ENCODE measurements around the gene EIF3I. TPM values are rescaled to one million over a fixed set of nuclear protein-coding genes. Genes with fewer than 3 reads are reported as not detected.

The EIF3I gene
- total RNA-seq, 1 donor from 2014 or later, result 184 TPM

- TF ChIP-seq EZH2 (IDR thresholded peaks at IDR 0.05; ENCODE audit: insufficient read depth, low read length) (no peak), CTCF (IDR thresholded peaks at IDR 0.05; ENCODE audit: insufficient read depth, low read depth, low read length) (no peak)
- no peak for FAIRE-seq
- Histone ChIP-seq H2AFZ (ENCODE audit: low read depth, low read length) (no peak overlapping the region), H3K27me3 (ENCODE audit: insufficient read depth, low read length) (no peaks in the 10 kb centered on the region), H3K9me3 (ENCODE audit: insufficient read depth, low read depth, low read length) (no peaks in the 10 kb centered on the region), H3K36me3 (ENCODE audit: insufficient read depth, low read length) (peaks cover 44% of the 10 kb centered on the region), H3K9ac (ENCODE audit: low read length) (no peak overlapping the region), H3K4me3 (ENCODE audit: insufficient read depth, low read depth, low read length) (no peak overlapping the region), H3K27ac (ENCODE audit: low read depth, low read length) (no peak overlapping the region), H4K20me1 (ENCODE audit: insufficient read depth, low read length) (peaks cover 13% of the 10 kb centered on the region), H3K79me2 (ENCODE audit: insufficient read depth, low read length) (peaks cover 15% of the 10 kb centered on the region), H3K4me1 (ENCODE audit: insufficient read depth, low read length) (no peaks in the 10 kb centered on the region), H3K4me2 (ENCODE audit: low read length) (no peak overlapping the region)
- Mint-ChIP-seq H3K27me3 (ENCODE audit: low read depth, unreplicated experiment) (no peaks in the 10 kb centered on the region), H3K27ac (ENCODE audit: unreplicated experiment) (peak overlapping the region; percentile 42), H3K4me3 (ENCODE audit: unreplicated experiment) (no peak overlapping the region), H3K9me3 (ENCODE audit: unreplicated experiment) (no peaks in the 10 kb centered on the region), H3K36me3 (ENCODE audit: low read depth, unreplicated experiment) (peaks cover 30% of the 10 kb centered on the region), H3K4me1 (ENCODE audit: low read depth, unreplicated experiment) (peaks cover 4% of the 10 kb centered on the region)
- DNase-seq (ENCODE audit: low read depth), result no peak
These were observed 6.6 kb downstream of the EIF3I start for GRCh38 chr1:32228771-32229170.

GRCh38 chr1:32231843-32232432 is 9.7 kb downstream of the EIF3I start:
- Histone ChIP-seq H3K79me2 (ENCODE audit: insufficient read depth, low read length) (no peaks in the 10 kb centered on the region), H3K4me1 (ENCODE audit: insufficient read depth, low read length) (peaks cover 12% of the 10 kb centered on the region), H3K4me2 (ENCODE audit: low read length) (no peak overlapping the region), H3K9me3 (ENCODE audit: insufficient read depth, low read depth, low read length) (no peaks in the 10 kb centered on the region), H3K27me3 (ENCODE audit: insufficient read depth, low read length) (no peaks in the 10 kb centered on the region), H3K36me3 (ENCODE audit: insufficient read depth, low read length) (peaks cover 27% of the 10 kb centered on the region), H2AFZ (ENCODE audit: low read depth, low read length) (no peak overlapping the region), H3K9ac (ENCODE audit: low read length) (no peak overlapping the region), H4K20me1 (ENCODE audit: insufficient read depth, low read length) (peaks cover 7% of the 10 kb centered on the region), H3K27ac (ENCODE audit: low read depth, low read length) (no peak overlapping the region), H3K4me3 (ENCODE audit: insufficient read depth, low read depth, low read length) (no peak overlapping the region)
- FAIRE-seq, result no peak
- H3K4me3 Mint-ChIP-seq (ENCODE audit: unreplicated experiment), result no peak overlapping the region
- peaks cover 7% of the 10 kb centered on the region for H3K4me1 Mint-ChIP-seq (ENCODE audit: low read depth, unreplicated experiment)
- no peak overlapping the region for H3K27ac Mint-ChIP-seq (ENCODE audit: unreplicated experiment)
- no peak for TF ChIP-seq CTCF (IDR thresholded peaks at IDR 0.05; ENCODE audit: insufficient read depth, low read depth, low read length)
- TF ChIP-seq EZH2 (IDR thresholded peaks at IDR 0.05; ENCODE audit: insufficient read depth, low read length), result no peak
- no peak for DNase-seq (ENCODE audit: low read depth)
- no peaks in the 10 kb centered on the region for H3K27me3 Mint-ChIP-seq (ENCODE audit: low read depth, unreplicated experiment)
- peaks cover 22% of the 10 kb centered on the region for H3K36me3 Mint-ChIP-seq (ENCODE audit: low read depth, unreplicated experiment)
- no peaks in the 10 kb centered on the region for H3K9me3 Mint-ChIP-seq (ENCODE audit: unreplicated experiment)

- H3K27me3 Mint-ChIP-seq (ENCODE audit: low read depth, unreplicated experiment), result no peaks in the 10 kb centered on the region
These were observed 10.5 kb downstream of the EIF3I start for GRCh38 chr1:32232558-32233304.

More at GRCh38 chr1:32232558-32233304, 10.5 kb downstream of the EIF3I start:
- Mint-ChIP-seq H3K9me3 (ENCODE audit: unreplicated experiment) (no peaks in the 10 kb centered on the region), H3K4me3 (ENCODE audit: unreplicated experiment) (no peak overlapping the region), H3K4me1 (ENCODE audit: low read depth, unreplicated experiment) (peaks cover 7% of the 10 kb centered on the region), H3K36me3 (ENCODE audit: low read depth, unreplicated experiment) (peaks cover 21% of the 10 kb centered on the region), H3K27ac (ENCODE audit: unreplicated experiment) (peak overlapping the region; percentile 36)
- H3K27ac ChIP-seq (ENCODE audit: low read depth, low read length), result no peak overlapping the region
- H2AFZ ChIP-seq (ENCODE audit: low read depth, low read length), result no peak overlapping the region
- H3K36me3 ChIP-seq (ENCODE audit: insufficient read depth, low read length), result peaks cover 22% of the 10 kb centered on the region
- no peaks in the 10 kb centered on the region for H3K27me3 ChIP-seq (ENCODE audit: insufficient read depth, low read length)
- H3K4me2 ChIP-seq (ENCODE audit: low read length), result no peak overlapping the region
- H3K4me1 ChIP-seq (ENCODE audit: insufficient read depth, low read length), result peaks cover 12% of the 10 kb centered on the region
- no peak overlapping the region for H3K9ac ChIP-seq (ENCODE audit: low read length)
- FAIRE-seq (no peak), DNase-seq (ENCODE audit: low read depth) (no peak)
- no peak overlapping the region for H3K4me3 ChIP-seq (ENCODE audit: insufficient read depth, low read depth, low read length)
- TF ChIP-seq EZH2 (IDR thresholded peaks at IDR 0.05; ENCODE audit: insufficient read depth, low read length), result no peak
- TF ChIP-seq CTCF (IDR thresholded peaks at IDR 0.05; ENCODE audit: insufficient read depth, low read depth, low read length), result no peak
- no peaks in the 10 kb centered on the region for H3K79me2 ChIP-seq (ENCODE audit: insufficient read depth, low read length)
- no peaks in the 10 kb centered on the region for H3K9me3 ChIP-seq (ENCODE audit: insufficient read depth, low read depth, low read length)
- peaks cover 6% of the 10 kb centered on the region for H4K20me1 ChIP-seq (ENCODE audit: insufficient read depth, low read length)
